Measurements from ENCODE around the gene C11orf91.

The C11orf91 gene

DNA sequence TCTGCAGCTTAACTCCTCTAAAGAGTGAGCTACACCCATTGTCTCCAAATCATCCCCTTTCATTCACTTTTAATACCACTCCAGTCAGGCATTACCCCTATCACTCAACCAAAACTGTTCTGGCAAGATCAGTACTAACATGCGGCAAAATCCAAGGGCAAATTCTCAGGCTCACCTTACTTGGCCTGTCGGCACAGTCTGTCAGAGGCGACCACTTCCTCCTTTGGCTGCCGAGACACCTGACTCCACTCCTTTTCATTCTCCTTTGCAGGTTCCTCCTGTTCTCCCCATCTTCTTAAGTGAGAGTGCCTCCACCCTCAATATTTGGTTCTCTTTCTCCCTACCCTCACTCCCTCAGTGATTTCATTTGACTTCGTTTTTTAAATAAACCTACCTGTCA lies 4.2 kb downstream of the C11orf91 start:
- no peak for TF ChIP-seq TARDBP (IDR thresholded peaks at IDR 0.05)
- TF ChIP-seq FOXK2 (IDR thresholded peaks at IDR 0.05): no peak
- no peak for DNase-seq (ENCODE audit: extremely low spot score)
- ChIA-PET CTCF (no interaction called here), POLR2A (no interaction called here)

DNA sequence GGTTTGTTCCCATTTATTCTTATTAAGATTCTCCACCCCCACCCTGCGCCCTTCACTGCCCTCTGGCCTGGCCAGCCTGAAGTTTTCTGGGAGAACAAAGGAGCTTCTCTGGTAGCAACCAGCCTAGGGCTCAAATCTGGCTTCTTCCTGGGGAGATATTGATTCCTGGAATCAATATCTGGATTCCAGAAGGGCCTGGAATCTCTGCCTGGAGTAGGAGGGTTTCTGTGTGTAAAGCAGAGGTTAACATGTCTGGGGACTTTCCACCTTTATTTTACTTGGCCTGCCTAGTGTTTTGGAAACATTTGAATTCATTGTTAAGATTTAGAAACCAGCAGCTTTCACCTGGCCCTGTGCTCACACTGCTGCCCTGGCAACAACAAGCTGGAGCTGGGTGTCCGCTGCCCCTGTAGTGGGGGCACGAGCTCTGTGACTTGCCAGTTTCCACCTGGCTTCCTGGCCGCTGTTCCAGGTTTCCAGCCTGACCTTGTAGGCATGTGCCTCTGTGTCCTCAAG lies 5.5 kb downstream of the C11orf91 start:
- DNase-seq (ENCODE audit: extremely low spot score): no peak
- no peak for TF ChIP-seq ELF4 (IDR thresholded peaks at IDR 0.05)
- no peak for TF ChIP-seq ZNF384 (IDR thresholded peaks at IDR 0.05)
- TF ChIP-seq SUZ12 (IDR thresholded peaks at IDR 0.05): no peak
- no peak for TF ChIP-seq FOXM1 (IDR thresholded peaks at IDR 0.05; ENCODE audit: borderline replicate concordance)
- TF ChIP-seq ARNT (IDR thresholded peaks at IDR 0.05): no peak
- TF ChIP-seq TARDBP (IDR thresholded peaks at IDR 0.05): no peak
- no peak for TF ChIP-seq HDGF (IDR thresholded peaks at IDR 0.05; ENCODE audit: borderline replicate concordance)
- no peak for TF ChIP-seq SP1 (IDR thresholded peaks at IDR 0.05)
- no peak for TF ChIP-seq L3MBTL2 (conservative IDR thresholded peaks at IDR 0.05)
- TF ChIP-seq CTBP1 (IDR thresholded peaks at IDR 0.05; ENCODE audit: borderline replicate concordance): no peak
- TF ChIP-seq, protein P1, sequence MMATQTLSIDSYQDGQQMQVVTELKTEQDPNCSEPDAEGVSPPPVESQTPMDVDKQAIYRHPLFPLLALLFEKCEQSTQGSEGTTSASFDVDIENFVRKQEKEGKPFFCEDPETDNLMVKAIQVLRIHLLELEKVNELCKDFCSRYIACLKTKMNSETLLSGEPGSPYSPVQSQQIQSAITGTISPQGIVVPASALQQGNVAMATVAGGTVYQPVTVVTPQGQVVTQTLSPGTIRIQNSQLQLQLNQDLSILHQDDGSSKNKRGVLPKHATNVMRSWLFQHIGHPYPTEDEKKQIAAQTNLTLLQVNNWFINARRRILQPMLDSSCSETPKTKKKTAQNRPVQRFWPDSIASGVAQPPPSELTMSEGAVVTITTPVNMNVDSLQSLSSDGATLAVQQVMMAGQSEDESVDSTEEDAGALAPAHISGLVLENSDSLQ (IDR thresholded peaks at IDR 0.05): no peak
- no peak for TF ChIP-seq NFRKB (IDR thresholded peaks at IDR 0.05)
- TF ChIP-seq FOXK2 (IDR thresholded peaks at IDR 0.05): no peak
- no peak for TF ChIP-seq FOXA1 (IDR thresholded peaks at IDR 0.05)
- TF ChIP-seq LEF1 (IDR thresholded peaks at IDR 0.05; ENCODE audit: borderline replicate concordance): no peak
- CTCF ChIA-PET: interaction anchor here (0.6 kb wide), 1 partner anchor 507 kb away, joined by 3 read pairs; no protein-coding TSS in a partner anchor
- POLR2A ChIA-PET: no interaction called here

GRCh38 chr11:33694346-33695050 lies 6.1 kb downstream of the C11orf91 start:
- ChIA-PET CTCF (no interaction called here), POLR2A (no interaction called here)
- TF ChIP-seq ZNF384 (IDR thresholded peaks at IDR 0.05) (no peak), ELF4 (IDR thresholded peaks at IDR 0.05) (no peak), TARDBP (IDR thresholded peaks at IDR 0.05) (no peak), LEF1 (IDR thresholded peaks at IDR 0.05; ENCODE audit: borderline replicate concordance) (no peak), SP1 (IDR thresholded peaks at IDR 0.05) (no peak), NFRKB (IDR thresholded peaks at IDR 0.05) (no peak), BHLHE40 (IDR thresholded peaks at IDR 0.05; ENCODE audit: borderline replicate concordance) (no peak), L3MBTL2 (conservative IDR thresholded peaks at IDR 0.05) (no peak), ARNT (IDR thresholded peaks at IDR 0.05) (no peak), FOXM1 (IDR thresholded peaks at IDR 0.05; ENCODE audit: borderline replicate concordance) (no peak), FOXK2 (IDR thresholded peaks at IDR 0.05) (no peak), SUZ12 (IDR thresholded peaks at IDR 0.05) (no peak), HDGF (IDR thresholded peaks at IDR 0.05; ENCODE audit: borderline replicate concordance) (no peak), CTBP1 (IDR thresholded peaks at IDR 0.05; ENCODE audit: borderline replicate concordance) (no peak), FOXA1 (IDR thresholded peaks at IDR 0.05) (no peak)
- TF ChIP-seq, protein P1 (IDR thresholded peaks at IDR 0.05): no peak
- no peak for DNase-seq (ENCODE audit: extremely low spot score)

GRCh38 chr11:33692541-33692940 lies 8.1 kb downstream of the C11orf91 start:
- CTCF ChIA-PET: no interaction called here
- POLR2A ChIA-PET: interaction anchor here (0.9 to 1.2 kb wide), 2 partner anchors 17 to 44 kb away, joined by 3 read pairs; partner anchors contain the start of gene CD59
- TF ChIP-seq L3MBTL2 (conservative IDR thresholded peaks at IDR 0.05) (no peak), ZNF384 (IDR thresholded peaks at IDR 0.05) (no peak), ARNT (IDR thresholded peaks at IDR 0.05) (no peak), FOXM1 (IDR thresholded peaks at IDR 0.05; ENCODE audit: borderline replicate concordance) (no peak), HDGF (IDR thresholded peaks at IDR 0.05; ENCODE audit: borderline replicate concordance) (no peak)
- no peak for DNase-seq (ENCODE audit: extremely low spot score)

DNA sequence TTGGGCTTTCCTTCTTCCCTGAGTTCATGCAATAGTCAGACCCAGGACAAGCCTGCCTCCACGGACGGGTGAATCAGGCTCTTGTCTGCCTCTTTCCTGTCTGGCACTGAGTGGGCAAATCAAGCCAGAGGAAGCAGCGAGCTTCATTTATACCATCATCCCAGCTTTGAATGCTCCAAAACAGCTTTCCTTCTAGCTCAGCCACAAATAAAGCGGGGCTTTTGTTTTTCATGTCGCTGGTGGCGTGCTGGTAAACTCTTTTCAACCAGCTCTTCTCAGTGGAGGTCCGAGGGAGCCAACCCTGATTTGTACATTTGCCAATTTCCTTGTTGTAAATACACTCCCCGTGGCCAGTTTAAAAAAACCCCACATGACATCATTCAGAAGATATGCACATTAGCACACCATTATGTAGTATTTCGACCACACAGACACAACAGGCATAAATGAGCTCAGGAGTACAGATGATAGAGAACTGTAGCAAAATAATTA lies 8.6 kb downstream of the C11orf91 start:
- DNase-seq (ENCODE audit: extremely low spot score): no peak
- ChIA-PET CTCF (interaction anchor here (1.0 to 1.3 kb wide), 2 partner anchors 8 to 50 kb away, joined by 3 to 4 read pairs; no protein-coding TSS in a partner anchor), POLR2A (interaction anchor here (0.7 to 1.2 kb wide), 3 partner anchors 9 to 44 kb away, joined by 3 read pairs; partner anchors contain the start of genes C11orf91 and CD59)
- TF ChIP-seq BHLHE40 (IDR thresholded peaks at IDR 0.05; ENCODE audit: borderline replicate concordance) (no peak), ZNF384 (IDR thresholded peaks at IDR 0.05) (peak; percentile 55), SP1 (IDR thresholded peaks at IDR 0.05) (no peak)

DNA sequence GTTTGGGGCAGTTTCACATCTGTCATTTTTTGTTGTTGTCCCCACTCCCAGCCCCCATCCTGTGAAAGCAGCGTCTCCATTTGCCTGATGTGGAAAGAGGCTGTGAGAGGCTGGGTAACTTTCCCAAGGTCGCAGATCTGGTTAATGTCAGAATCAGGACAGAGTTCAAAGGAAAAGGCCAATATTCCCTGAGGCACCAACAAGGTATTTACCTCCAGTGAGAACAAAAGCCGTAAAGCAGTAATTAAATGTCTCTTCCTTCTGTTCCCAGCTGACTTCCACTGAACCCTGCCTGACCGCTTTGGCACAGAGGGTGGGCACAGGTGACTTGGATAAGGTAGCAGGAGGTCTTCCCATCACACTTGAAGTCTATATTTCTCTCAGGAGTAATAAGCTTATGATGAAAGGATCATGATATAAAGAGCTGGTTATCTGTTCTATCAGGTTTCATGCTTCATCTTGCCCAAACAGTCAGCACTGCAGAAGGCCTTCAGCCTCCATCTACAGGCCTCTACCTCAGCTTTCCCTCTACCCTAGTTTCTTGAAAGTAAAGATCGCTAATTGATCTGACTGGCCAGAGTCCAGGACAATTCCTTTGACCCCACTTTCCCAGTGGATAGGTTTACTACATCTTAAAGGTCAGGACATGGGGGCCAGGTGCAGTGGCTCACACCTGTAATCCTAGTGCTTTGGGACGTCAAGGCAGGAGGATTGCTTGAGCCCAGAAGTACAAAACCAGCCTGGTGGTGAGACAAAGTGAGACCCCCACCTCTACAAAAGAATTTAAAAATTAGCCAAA lies 9.4 kb downstream of the C11orf91 start:
- DNase-seq (ENCODE audit: extremely low spot score): no peak
- ChIA-PET POLR2A (interaction anchor here (0.7 to 1.2 kb wide), 2 partner anchors 10 to 45 kb away, joined by 3 read pairs; partner anchors contain the start of genes C11orf91 and CD59), CTCF (interaction anchor here (0.6 to 1.3 kb wide), 4 partner anchors 9 to 51 kb away, joined by 3 to 6 read pairs (median 4); partner anchors contain the start of gene CD59)
- TF ChIP-seq LEF1 (IDR thresholded peaks at IDR 0.05; ENCODE audit: borderline replicate concordance): no peak
